Tibial artery (tissue), 4 donors: Measurements from ENCODE around the gene CTCF.
A peak's percentile ranks its signal among the peaks of the same experiment; 100 is the strongest.

Experiments used
- DNase-seq, 2 donors: peaks; one replicate each; pipeline ENCODE4 v3.0.0-alpha.2; 2019
- H3K27ac ChIP-seq, 2 donors: fragments of 200-600 bp; sonication (generic) in 1 of 2; 1 replicate in 1 of 2; 2 replicates in 1 of 2; pipeline ENCODE4 v1.5.1; 2018 to 2019; ENCODE audit warnings: mild to moderate bottlenecking in 1 of 2
- H3K27me3 ChIP-seq, 2 donors: fragments of 200-600 bp; sonication (generic) in 1 of 2; one replicate each; pipeline versions ENCODE4 v1.5.1 to v1.6.0; 2016 to 2019
- H3K36me3 ChIP-seq, 3 donors: fragments of 200-600 bp; sonication (generic) in 2 of 3; one replicate each; pipeline ENCODE4 v1.5.1; 2016 to 2019; ENCODE audit warnings: mild to moderate bottlenecking in 2 of 3
- H3K4me1 ChIP-seq, 4 donors: fragments of 200-600 bp; sonication (generic) in 2 of 4; 1 replicate in 3 of 4; 2 replicates in 1 of 4; pipeline ENCODE4 v1.5.1; 2016 to 2019
- H3K4me3 ChIP-seq, 2 donors: fragments of 200-600 bp; sonication (generic) in 1 of 2; 1 replicate in 1 of 2; 2 replicates in 1 of 2; pipeline ENCODE4 v1.5.1; 2018 to 2019; ENCODE audit warnings: mild to moderate bottlenecking in 2 of 2
- H3K9me3 ChIP-seq, 3 donors: fragments of 200-600 bp; sonication (generic) in 1 of 3; one replicate each; pipeline ENCODE4 v1.5.1; 2016 to 2019
- CTCF ChIP-seq, 2 experiments: fragments of 200-600 bp in 1 of 2; fragments of 450-650 bp in 1 of 2; IDR thresholded peaks; one replicate each; pipeline ENCODE4 v1.5.1; 2017 to 2019; ENCODE audit warnings: antibody characterized with exemption in 2 of 2, mild to moderate bottlenecking in 1 of 2, moderate library complexity in 1 of 2
- intact Hi-C: fragments of 100-400 bp; cut with DNase I; formaldehyde crosslinking; loops from one replicate; pipeline ENCODE4 v1.15.0; 2023; ENCODE audit warnings: low total_unique reads

CTCF gene

GRCh38 chr16:67551972-67552371 is 10.4 kb upstream of the CTCF start:
- Histone ChIP-seq H3K27ac (no peak overlapping the region), H3K4me3 (no peak overlapping the region), H3K27me3 (no peaks in the 10 kb centered on the region), H3K4me1 (peaks cover 0 to 11% (median 0%) of the 10 kb centered on the region in 4 donors), H3K9me3 (no peaks in the 10 kb centered on the region), H3K36me3 (peaks cover 0 to 24% (median 4%) of the 10 kb centered on the region in 3 donors)
- no peak for DNase-seq
- no peak for TF ChIP-seq CTCF (IDR thresholded peaks at IDR 0.05)
- intact Hi-C loops = no loop called here

- no peaks in the 10 kb centered on the region for H3K9me3 ChIP-seq
- DNase-seq = no peak
- H3K27ac ChIP-seq = no peak overlapping the region
- no peaks in the 10 kb centered on the region for H3K27me3 ChIP-seq
- no peak overlapping the region for H3K4me3 ChIP-seq
- H3K36me3 ChIP-seq = peaks cover 0 to 19% (median 4%) of the 10 kb centered on the region in 3 donors
- no peak for TF ChIP-seq CTCF (IDR thresholded peaks at IDR 0.05)
- intact Hi-C loops = no loop called here
- peaks cover 0 to 7% (median 0%) of the 10 kb centered on the region in 4 donors for H3K4me1 ChIP-seq
Measured at GRCh38 chr16:67552476-67552875, 9.8 kb upstream of the CTCF start.

GRCh38 chr16:67555795-67556212 is 6.5 kb upstream of the CTCF start:
- TF ChIP-seq CTCF (IDR thresholded peaks at IDR 0.05) = no peak
- no peak overlapping the region for H3K4me3 ChIP-seq
- no peaks in the 10 kb centered on the region for H3K9me3 ChIP-seq
- intact Hi-C loops = no loop called here
- H3K27me3 ChIP-seq = no peaks in the 10 kb centered on the region
- DNase-seq = no peak
- peaks cover 0 to 4% (median 0%) of the 10 kb centered on the region in 4 donors for H3K4me1 ChIP-seq
- H3K27ac ChIP-seq = no peak overlapping the region
- no peaks in the 10 kb centered on the region for H3K36me3 ChIP-seq

- Histone ChIP-seq H3K36me3 (no peaks in the 10 kb centered on the region), H3K27ac (no peak overlapping the region), H3K27me3 (no peaks in the 10 kb centered on the region), H3K9me3 (no peaks in the 10 kb centered on the region), H3K4me3 (no peak overlapping the region), H3K4me1 (peaks cover 0 to 12% (median 7%) of the 10 kb centered on the region in 4 donors)
- DNase-seq = no peak
- no peak for TF ChIP-seq CTCF (IDR thresholded peaks at IDR 0.05)
- intact Hi-C loops = no loop called here
Measured at GRCh38 chr16:67558859-67559258, 3.5 kb upstream of the CTCF start.

GRCh38 chr16:67560827-67561342 is 1.4 kb upstream of the CTCF start:
- H3K36me3 ChIP-seq = no peaks in the 10 kb centered on the region
- intact Hi-C loops = loop anchor here (5.0 kb wide), 1 partner anchor 34 kb away; the partner anchor contains the start of gene RIPOR1
- peaks cover 0 to 25% (median 18%) of the 10 kb centered on the region in 4 donors for H3K4me1 ChIP-seq
- DNase-seq = peak in 1 of 2 donors; percentile 53
- H3K27me3 ChIP-seq = no peaks in the 10 kb centered on the region
- no peak for TF ChIP-seq CTCF (IDR thresholded peaks at IDR 0.05)
- peak overlapping the region; percentile 98 to 99 for H3K27ac ChIP-seq
- no peaks in the 10 kb centered on the region for H3K9me3 ChIP-seq
- no peak overlapping the region for H3K4me3 ChIP-seq

- intact Hi-C loops = loop anchor here (5.0 kb wide), 1 partner anchor 34 kb away; the partner anchor contains the start of gene RIPOR1
- TF ChIP-seq CTCF (IDR thresholded peaks at IDR 0.05) = no peak
Measured at GRCh38 chr16:67561501-67561823, 864 bp upstream of the CTCF start.

More at GRCh38 chr16:67561501-67561823, 864 bp upstream of the CTCF start:
- Histone ChIP-seq H3K27ac (peak overlapping the region; percentile 98 to 99), H3K27me3 (no peaks in the 10 kb centered on the region), H3K4me1 (peaks cover 0 to 25% (median 18%) of the 10 kb centered on the region in 4 donors), H3K36me3 (no peaks in the 10 kb centered on the region), H3K4me3 (peak overlapping the region; percentile 91 to 95), H3K9me3 (no peaks in the 10 kb centered on the region)
- DNase-seq = no peak
